Endodermal cell (in vitro differentiated cells): ENCODE data around the gene KICS2. TPM values are rescaled to one million over a fixed set of nuclear protein-coding genes. Genes with fewer than 3 reads are reported as not detected.
"Not testable (repeated sequence)": the region's sequence is repeated elsewhere in the genome, so short reads cannot be mapped to it uniquely, and the experiment has no call there.

Experiments
- DNase-seq: peaks from one replicate; pipeline ENCODE4 v3.0.0-alpha.2; 2017
- H3K27ac ChIP-seq: 2 replicates; pipeline ENCODE4 v1.5.1; 2013; ENCODE audit warnings: mild to moderate bottlenecking, low read depth, low read length, moderate library complexity
- H3K27me3 ChIP-seq: 2 replicates; pipeline ENCODE4 v1.6.1; 2013; ENCODE audit warnings: mild to moderate bottlenecking, low read length, moderate library complexity; ENCODE audit not compliant: insufficient read depth, control insufficient read depth, poor library complexity, severe bottlenecking
- H3K36me3 ChIP-seq: 2 replicates; pipeline ENCODE4 v1.7.0; 2013; ENCODE audit warnings: mild to moderate bottlenecking, low read length, moderate library complexity; ENCODE audit not compliant: control insufficient read depth, insufficient read depth
- H3K4me1 ChIP-seq: one replicate; pipeline ENCODE4 v1.7.0; 2013; ENCODE audit warnings: low read length; ENCODE audit not compliant: control insufficient read depth, insufficient read depth
- H3K4me3 ChIP-seq: 2 replicates; pipeline ENCODE4 v1.5.1; 2013; ENCODE audit warnings: mild to moderate bottlenecking, low read length, moderate library complexity
- H3K9ac ChIP-seq: 2 replicates; pipeline ENCODE4 v1.6.1; 2013; ENCODE audit warnings: mild to moderate bottlenecking, low read length, moderate library complexity; ENCODE audit not compliant: poor library complexity, severe bottlenecking; ENCODE audit errors: extremely low read depth
- H3K9me3 ChIP-seq: 2 replicates; pipeline ENCODE4 v1.6.1; 2013; ENCODE audit warnings: mild to moderate bottlenecking, low read length, moderate library complexity; ENCODE audit not compliant: control insufficient read depth
- H3K27ac Mint-ChIP-seq: 2 replicates; pipeline ENCODE4 v1.8.0; 2020; ENCODE audit warnings: mixed read lengths
- H3K27me3 Mint-ChIP-seq: 2 replicates; pipeline ENCODE4 v1.8.0; 2021; ENCODE audit warnings: mild to moderate bottlenecking, mixed read lengths; ENCODE audit not compliant: insufficient read depth
- H3K36me3 Mint-ChIP-seq: 2 replicates; pipeline ENCODE4 v1.8.0; 2020; ENCODE audit warnings: low read depth, mixed read lengths
- H3K4me1 Mint-ChIP-seq: 2 replicates; pipeline ENCODE4 v1.8.0; 2020; ENCODE audit warnings: mixed read lengths
- H3K4me3 Mint-ChIP-seq: 2 replicates; pipeline ENCODE4 v1.8.0; 2020; ENCODE audit warnings: mild to moderate bottlenecking, moderate library complexity, mixed read lengths
- H3K9me3 Mint-ChIP-seq: 2 replicates; pipeline ENCODE4 v1.8.0; 2020; ENCODE audit warnings: mild to moderate bottlenecking, mixed read lengths
- CTCF ChIP-seq: fragments of 200-600 bp; sonication (generic); conservative IDR thresholded peaks from 2 replicates; pipeline ENCODE4 v1.5.0; 2021; ENCODE audit warnings: antibody characterized with exemption, mild to moderate bottlenecking
- WGBS, 2 experiments: methylation state at CpG; one replicate each; pipeline versions ENCODE4 v1.1.5 to v1.1.7; 2013; ENCODE audit warnings: missing lambda C conversion rate in 2 of 2, mixed read lengths in 1 of 2; ENCODE audit not compliant: insufficient coverage in 1 of 2, insufficient read length in 1 of 2; 5-methylcytosine and 5-hydroxymethylcytosine counted together
- total RNA-seq, 2 donors: library from RNA; stranded (reverse); fragmentation: NEBNext Ultra II Directional in 1 of 2; extraction: Animal tissue kit (Norgen Biotek cat#: 25700) in 1 of 2; gene quantifications; 2 replicates in 1 of 2; 3 replicates in 1 of 2; pipeline ENCODE4 v1.2.1, GENCODE V29; 2021

The KICS2 gene
- total RNA-seq, 2 donors from 2014 or later = 8.0 to 16.6 TPM

- TF ChIP-seq CTCF = no peak
- H3K9me3 Mint-ChIP-seq = peaks cover 6% of the 10 kb centered on the region
- no peak overlapping the region for H3K27ac ChIP-seq
- DNase-seq = no peak
- H3K36me3 ChIP-seq = peaks cover 4% of the 10 kb centered on the region
- peaks cover 15% of the 10 kb centered on the region for H3K36me3 Mint-ChIP-seq
- no peak overlapping the region for H3K27ac Mint-ChIP-seq
- H3K4me1 Mint-ChIP-seq = no peaks in the 10 kb centered on the region
- 65 to 67% methylated on average over 5 to 7 of the region's 7 CpGs for WGBS, 2 experiments
- H3K27me3 ChIP-seq = no peaks in the 10 kb centered on the region
- H3K4me3 ChIP-seq = no peak overlapping the region
- no peak overlapping the region for H3K4me3 Mint-ChIP-seq
- no peak overlapping the region for H3K9ac ChIP-seq
- no peaks in the 10 kb centered on the region for H3K27me3 Mint-ChIP-seq
- H3K9me3 ChIP-seq = no peaks in the 10 kb centered on the region
- no peaks in the 10 kb centered on the region for H3K4me1 ChIP-seq
Measured at GRCh38 chr12:64203775-64204174, 18.3 kb downstream of the KICS2 start.

- no peaks in the 10 kb centered on the region for H3K9me3 ChIP-seq
- H3K9me3 Mint-ChIP-seq = peaks cover 6% of the 10 kb centered on the region
- H3K27me3 Mint-ChIP-seq = no peaks in the 10 kb centered on the region
- no peak for TF ChIP-seq CTCF
- no peak overlapping the region for H3K27ac ChIP-seq
- no peak overlapping the region for H3K9ac ChIP-seq
- H3K4me1 ChIP-seq = no peaks in the 10 kb centered on the region
- no peak overlapping the region for H3K4me3 ChIP-seq
- H3K36me3 Mint-ChIP-seq = peaks cover 15% of the 10 kb centered on the region
- no peak overlapping the region for H3K4me3 Mint-ChIP-seq
- DNase-seq = no peak
- 92 to 97% methylated on average over 5 of the region's 5 CpGs for WGBS, 2 experiments
- no peaks in the 10 kb centered on the region for H3K27me3 ChIP-seq
- H3K36me3 ChIP-seq = peaks cover 4% of the 10 kb centered on the region
- H3K4me1 Mint-ChIP-seq = no peaks in the 10 kb centered on the region
- no peak overlapping the region for H3K27ac Mint-ChIP-seq
Measured at GRCh38 chr12:64203036-64203435, 19.1 kb downstream of the KICS2 start.

DNA sequence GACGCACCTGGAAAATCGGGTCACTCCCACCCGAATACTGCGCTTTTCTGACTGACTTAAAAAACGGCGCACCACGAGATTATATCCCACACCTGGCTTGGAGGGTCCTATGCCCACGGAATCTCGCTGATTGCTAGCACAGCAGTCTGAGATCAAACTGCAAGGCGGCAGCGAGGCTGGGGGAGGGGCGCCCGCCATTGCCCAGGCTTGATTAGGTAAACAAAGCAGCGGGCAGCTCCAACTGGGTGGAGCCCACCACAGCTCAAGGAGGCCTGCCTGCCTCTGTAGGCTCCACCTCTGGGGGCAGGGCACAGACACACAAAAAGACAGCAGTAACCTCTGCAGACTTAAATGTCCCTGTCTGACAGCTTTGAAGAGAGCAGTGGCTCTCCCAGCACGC, 26.3 kb downstream of the KICS2 start:
- not testable (repeated sequence) for H3K4me3 ChIP-seq, H3K27ac ChIP-seq, H3K36me3 ChIP-seq, H3K27me3 ChIP-seq, H3K27me3 Mint-ChIP-seq, DNase-seq, H3K9me3 ChIP-seq, H3K27ac Mint-ChIP-seq, H3K4me1 Mint-ChIP-seq, H3K9ac ChIP-seq, H3K9me3 Mint-ChIP-seq, H3K4me1 ChIP-seq
- peak overlapping the region; percentile 39 for H3K4me3 Mint-ChIP-seq
- WGBS, 2 experiments = 38% methylated on average over 5 of the region's 15 CpGs; no CpG with 5 or more reads in 1 of the 2 experiments
- peaks cover 22% of the 10 kb centered on the region for H3K36me3 Mint-ChIP-seq
